ENCODE measurements around the gene VWF. TPM values are rescaled to one million over a fixed set of nuclear protein-coding genes. Genes with fewer than 3 reads are reported as not detected.
A peak's percentile ranks its signal among the peaks of the same experiment; 100 is the strongest.

Gene VWF
- total RNA-seq, 1 donor = 13.5 TPM

GRCh38 chr12:6080149-6081045, 44.1 kb downstream of the VWF start:
- no peak for DNase-seq (ENCODE audit: low read depth in 2 of 3, low spot score in 2 of 3)

- DNase-seq (ENCODE audit: low read depth in 2 of 3, low spot score in 2 of 3) = no peak
These were observed 45.9 kb downstream of the VWF start for GRCh38 chr12:6078398-6079096.

DNA sequence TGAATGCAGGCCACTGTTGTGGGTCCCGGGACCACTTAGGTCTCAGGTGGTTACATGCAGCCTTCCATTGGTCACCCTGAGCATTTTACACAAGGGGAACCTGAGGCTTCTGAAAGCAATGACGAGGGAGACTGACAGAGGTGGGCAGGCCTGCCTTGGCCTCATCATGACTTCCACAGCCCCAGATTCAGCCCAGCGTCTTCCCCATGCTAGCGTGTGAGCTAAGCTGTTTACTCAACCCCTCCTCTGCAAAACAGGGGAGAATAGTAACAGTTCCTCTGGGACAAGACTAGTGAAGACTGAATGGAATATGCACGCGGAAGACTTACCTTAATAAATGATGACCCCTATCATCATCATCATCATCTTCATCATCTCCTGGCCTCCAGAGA, 46.8 kb downstream of the VWF start:
- no peak for DNase-seq (ENCODE audit: low read depth in 2 of 3, low spot score in 2 of 3)

DNA sequence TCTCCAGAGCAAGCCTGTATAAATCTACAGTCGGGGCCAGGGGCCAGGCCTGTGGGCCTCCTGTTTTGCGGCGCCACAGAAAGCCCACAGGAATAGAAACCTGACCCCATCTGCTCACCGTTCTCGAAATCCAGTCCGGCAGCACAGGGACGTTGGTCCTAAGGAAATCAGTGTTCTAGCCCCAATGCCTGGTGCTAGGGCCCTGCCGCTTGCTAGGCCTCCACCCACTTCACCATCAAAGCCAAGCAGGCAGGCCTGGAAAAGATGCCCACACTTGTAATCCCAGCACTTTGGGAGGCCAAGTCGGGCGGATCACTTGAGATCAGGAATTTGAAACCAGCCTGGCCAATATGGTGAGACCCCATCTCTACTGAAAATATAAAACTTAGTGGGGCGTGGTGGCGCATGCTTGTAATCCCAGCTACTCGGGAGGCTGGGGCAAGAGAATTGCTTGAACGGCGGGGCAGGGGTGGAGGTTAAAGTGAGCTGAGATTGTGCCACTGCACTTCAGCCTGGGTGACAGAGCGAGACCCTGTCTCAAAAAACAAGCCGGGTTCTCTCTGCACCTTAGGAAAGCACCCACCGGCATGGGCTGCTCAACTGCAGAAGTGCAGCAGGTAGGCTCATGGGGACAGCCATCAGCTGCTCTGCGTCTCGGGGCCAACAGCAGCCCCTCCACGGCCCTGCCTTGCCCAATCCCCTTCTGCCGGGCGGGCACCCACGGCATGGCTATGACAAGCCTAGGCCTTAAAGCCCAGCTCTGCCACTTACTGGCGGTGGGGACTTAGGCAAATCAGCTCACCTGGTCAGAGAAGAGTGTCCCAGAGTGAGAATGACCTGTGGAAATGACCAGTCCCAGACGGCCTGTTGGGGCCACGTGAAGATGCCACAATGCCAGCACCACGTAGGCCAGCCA, 47.4 kb downstream of the VWF start:
- DNase-seq (ENCODE audit: low read depth in 2 of 3, low spot score in 2 of 3) = no peak

GRCh38 chr12:6076346-6076745, 48.1 kb downstream of the VWF start:
- no peak for DNase-seq (ENCODE audit: low read depth in 2 of 3, low spot score in 2 of 3)

DNA sequence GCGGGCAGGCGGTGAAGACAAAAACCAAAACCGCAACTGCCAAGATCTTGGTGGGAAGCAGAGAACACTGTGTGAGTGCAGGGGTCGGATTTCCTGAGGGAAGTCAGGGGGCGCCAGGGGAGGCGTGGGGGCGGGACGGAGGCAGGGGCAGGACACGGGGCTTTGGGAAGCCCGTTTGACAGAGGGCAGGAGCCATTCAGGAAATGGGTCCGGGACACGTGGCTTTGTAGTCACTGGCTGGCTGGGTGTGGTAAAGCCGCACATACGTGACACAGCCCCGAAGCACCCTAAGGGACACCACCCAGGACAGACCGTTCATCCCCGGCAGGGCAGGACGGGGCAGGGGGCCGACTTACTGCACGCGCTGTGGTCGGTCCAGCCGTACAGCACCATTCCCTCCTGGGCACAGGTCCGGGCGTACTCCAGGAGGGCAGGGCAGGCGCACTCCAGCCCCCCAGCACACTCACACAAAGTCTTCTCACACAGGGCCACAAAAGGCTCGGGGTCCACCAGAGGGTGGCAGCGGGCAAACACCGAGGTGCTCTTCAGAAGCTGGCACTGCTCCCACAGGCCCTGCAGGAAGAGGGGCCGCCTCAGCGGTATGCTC, 49.4 kb downstream of the VWF start:
- peak in 2 of 3 donors; percentile 73 to 74 for DNase-seq (ENCODE audit: low read depth in 2 of 3, low spot score in 2 of 3)

DNA sequence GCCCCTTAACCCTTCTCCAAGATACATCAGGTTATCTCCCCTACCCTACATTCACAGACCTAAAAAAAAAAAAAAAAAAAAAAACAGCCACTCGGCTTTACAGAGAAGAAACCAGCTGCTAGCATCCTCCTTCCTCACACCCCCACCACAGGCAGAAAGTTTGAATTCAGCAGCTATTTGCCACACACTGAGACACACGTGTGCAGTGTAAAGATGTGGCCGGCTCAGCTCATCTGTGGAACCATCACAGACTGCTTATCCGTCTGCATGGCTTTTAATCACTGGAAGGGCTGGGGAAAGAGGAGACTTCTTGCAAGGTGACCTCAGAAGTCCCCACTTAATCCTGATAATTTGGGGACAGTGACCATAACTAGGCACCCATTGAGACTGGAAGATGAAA, 50.0 kb downstream of the VWF start:
- DNase-seq (ENCODE audit: low read depth in 2 of 3, low spot score in 2 of 3) = peak in 2 of 3 donors; percentile 56 to 79

DNA sequence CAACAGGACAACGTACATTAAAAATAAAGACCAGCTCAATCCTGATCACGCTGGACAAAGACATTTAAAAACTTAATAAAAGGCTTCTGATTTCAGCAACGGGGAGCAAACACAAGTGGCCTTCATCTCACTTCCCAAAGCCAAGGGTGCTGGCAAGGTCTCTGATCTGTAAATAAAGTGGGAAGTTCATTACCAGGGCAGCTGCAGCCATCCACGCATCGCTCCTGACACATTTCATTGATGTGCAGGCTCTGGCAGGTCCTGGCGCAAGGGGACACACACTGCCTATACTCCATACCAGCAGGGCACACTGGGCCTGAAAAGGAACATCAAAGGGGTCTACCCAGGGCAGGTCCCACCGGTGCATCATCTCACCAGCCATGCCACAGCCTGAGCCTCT, 51.0 kb downstream of the VWF start:
- DNase-seq (ENCODE audit: low read depth in 2 of 3, low spot score in 2 of 3) = no peak

DNA sequence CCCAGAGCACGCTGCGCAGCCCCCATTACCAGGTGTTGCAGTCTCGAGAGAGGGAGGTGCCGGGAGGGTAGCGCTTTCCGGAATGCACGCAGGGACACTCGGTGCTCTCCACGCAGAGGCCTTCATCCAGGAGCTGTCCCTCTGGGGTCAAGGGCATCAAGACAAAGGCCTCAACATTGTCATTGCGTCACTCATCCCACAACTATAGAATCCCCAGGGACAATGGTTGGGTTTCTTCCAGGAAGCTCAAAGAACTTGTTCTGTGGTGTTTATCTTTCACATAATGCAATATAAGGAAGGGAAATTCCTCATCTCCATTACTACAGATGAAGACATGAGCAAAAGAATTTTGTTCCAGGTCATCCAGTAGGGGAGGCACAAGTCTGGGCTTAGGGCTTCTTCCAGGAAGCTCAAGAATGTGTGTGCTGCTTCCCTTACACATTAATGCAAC, 52.1 kb downstream of the VWF start:
- no peak for DNase-seq (ENCODE audit: low read depth in 2 of 3, low spot score in 2 of 3)

DNA sequence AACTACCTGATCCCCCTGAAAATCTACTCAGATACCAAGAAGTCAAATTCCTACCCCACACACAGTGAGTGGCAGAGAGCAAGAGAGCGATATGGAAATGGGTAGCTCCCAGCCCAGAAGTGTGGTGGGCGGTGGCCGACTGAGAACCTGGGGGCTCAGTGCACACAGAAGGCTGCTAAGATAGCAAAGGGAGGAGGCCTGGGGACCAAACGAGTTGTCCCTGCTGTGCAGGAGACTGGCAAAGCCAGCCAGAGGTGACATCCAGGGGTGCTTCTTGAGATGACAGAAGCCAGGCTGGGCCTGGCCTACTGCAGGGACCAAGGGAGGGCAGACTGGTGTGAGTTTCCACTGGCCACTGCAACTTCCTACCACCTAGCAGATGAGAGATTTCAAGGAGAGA, 52.9 kb downstream of the VWF start:
- no peak for DNase-seq (ENCODE audit: low read depth in 2 of 3, low spot score in 2 of 3)

DNA sequence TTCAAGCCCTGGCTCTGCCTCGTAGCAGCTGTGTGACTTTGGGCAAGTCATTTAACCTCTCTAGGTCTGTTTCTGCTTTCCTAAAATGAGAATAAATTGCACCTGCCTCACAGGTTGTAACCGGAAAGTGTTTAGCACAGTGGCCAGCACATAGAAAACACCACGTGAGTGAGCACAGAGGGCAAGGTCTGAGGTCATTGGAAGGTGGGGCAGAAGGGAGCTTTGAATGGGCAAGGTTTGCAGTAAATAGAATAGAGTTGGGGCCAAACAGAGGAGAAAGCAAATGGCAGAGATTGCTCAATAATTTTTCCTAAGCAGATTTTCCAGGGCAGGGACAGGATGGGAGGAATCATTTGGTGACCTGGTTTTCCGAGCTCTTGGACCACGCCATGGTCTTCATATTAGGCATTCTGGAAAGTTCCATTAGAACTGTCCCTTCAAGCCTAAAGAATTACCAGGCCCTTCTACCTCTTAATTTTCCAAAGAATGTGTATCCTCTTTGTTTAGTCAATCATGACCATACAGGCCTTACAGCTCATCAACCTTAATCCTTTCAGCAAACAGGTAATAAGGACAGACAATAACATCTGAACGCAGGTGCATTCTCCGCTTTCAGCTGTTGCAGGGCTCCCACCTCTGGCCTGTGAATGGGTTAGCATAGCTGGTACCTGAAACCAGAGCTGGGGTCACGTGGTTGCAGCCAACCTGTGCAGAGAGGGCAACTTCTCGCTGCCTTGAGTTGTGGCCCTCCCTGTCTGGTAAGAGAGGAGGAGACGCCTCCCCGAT, 53.8 kb downstream of the VWF start:
- no peak for DNase-seq (ENCODE audit: low read depth in 2 of 3, low spot score in 2 of 3)

- no peak for DNase-seq (ENCODE audit: low read depth in 2 of 3, low spot score in 2 of 3)
These were observed 54.9 kb downstream of the VWF start for GRCh38 chr12:6069437-6070093.

GRCh38 chr12:6068227-6068626, 56.2 kb downstream of the VWF start:
- DNase-seq (ENCODE audit: low read depth in 2 of 3, low spot score in 2 of 3) = no peak

GRCh38 chr12:6067152-6067916, 57.1 kb downstream of the VWF start:
- no peak for DNase-seq (ENCODE audit: low read depth in 2 of 3, low spot score in 2 of 3)

DNA sequence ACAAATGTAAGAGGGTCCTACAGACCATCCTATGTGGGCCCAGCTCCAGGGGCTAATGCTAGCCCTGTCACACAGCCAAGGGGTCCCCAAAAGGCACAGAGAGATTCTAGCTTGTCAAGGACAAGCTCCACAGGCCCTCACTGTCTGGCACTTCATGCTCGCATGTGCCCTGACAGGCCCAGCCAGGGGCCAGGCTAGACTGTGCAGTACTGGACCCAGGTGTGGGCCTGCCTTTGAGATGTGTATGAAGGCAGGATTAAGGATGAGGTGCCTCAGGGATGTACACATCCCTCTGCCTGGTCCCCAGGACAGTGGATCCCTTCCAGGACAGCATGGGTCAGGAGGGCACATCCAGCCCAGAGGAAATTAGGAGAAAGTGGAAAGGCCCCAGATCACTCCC, 57.8 kb downstream of the VWF start:
- no peak for DNase-seq (ENCODE audit: low read depth in 2 of 3, low spot score in 2 of 3)

DNA sequence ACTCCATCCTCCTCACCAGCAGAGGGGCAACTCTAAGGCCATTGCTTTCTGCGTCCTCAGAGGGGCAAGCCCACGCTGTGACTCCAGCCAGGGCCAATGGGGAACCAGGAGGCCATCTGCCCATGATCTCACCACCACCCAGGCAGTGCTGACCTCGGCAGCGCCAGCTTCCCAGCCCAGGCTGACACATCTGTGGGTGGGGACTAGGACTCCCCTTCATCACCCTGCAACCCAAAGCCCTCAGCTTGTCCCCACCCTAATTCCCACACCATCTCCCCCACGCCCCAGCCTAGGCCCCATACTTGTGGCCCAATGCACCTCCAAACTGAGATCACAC, 58.6 kb downstream of the VWF start:
- no peak for DNase-seq (ENCODE audit: low read depth in 2 of 3, low spot score in 2 of 3)

GRCh38 chr12:6065131-6065862, 59.2 kb downstream of the VWF start:
- DNase-seq (ENCODE audit: low read depth in 2 of 3, low spot score in 2 of 3) = no peak

All from hematopoietic multipotent progenitor cell (in vitro differentiated cells).